CD1c-positive myeloid dendritic cell (primary cell): ENCODE data around the gene FBXL19.
"Not testable (repeated sequence)": the region's sequence is repeated elsewhere in the genome, so short reads cannot be mapped to it uniquely, and the experiment has no call there.

ENCODE experiments used
- DNase-seq: peaks from one replicate; pipeline ENCODE4 v3.0.0-alpha.2; 2016; ENCODE audit errors: extremely low spot score

Gene FBXL19, protein sequence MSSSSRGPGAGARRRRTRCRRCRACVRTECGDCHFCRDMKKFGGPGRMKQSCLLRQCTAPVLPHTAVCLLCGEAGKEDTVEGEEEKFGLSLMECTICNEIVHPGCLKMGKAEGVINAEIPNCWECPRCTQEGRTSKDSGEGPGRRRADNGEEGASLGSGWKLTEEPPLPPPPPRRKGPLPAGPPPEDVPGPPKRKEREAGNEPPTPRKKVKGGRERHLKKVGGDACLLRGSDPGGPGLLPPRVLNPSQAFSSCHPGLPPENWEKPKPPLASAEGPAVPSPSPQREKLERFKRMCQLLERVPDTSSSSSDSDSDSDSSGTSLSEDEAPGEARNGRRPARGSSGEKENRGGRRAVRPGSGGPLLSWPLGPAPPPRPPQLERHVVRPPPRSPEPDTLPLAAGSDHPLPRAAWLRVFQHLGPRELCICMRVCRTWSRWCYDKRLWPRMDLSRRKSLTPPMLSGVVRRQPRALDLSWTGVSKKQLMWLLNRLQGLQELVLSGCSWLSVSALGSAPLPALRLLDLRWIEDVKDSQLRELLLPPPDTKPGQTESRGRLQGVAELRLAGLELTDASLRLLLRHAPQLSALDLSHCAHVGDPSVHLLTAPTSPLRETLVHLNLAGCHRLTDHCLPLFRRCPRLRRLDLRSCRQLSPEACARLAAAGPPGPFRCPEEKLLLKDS

DNA sequence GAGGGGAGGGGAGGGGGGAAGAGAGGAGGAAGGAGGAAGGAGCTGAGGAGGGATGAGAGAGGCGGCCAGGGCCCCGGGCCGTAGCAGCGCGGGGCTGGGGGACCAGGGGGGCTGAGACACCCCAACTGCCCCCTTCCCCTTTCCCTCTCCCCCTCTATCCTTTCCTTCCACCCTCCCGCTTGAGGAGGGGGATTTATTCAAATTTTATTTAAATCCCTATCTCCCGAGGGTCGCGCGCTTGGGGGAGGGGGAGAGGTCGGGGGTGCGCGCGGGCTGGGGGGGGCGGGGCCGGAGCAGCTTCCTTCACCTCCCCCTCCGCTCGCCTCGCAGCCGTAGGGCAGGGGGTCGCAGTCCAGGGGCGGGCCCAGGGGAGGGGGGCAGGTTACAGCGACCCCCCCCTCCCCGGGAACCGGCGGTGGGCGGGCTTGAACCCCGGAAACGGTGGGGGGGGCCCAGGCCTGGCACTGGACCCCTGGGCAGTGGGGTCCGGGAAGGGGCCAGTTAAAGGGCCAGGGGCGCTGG lies at the start of gene FBXL19:
FBXL19 (plus strand) TSS at position 19 of the 522 bp plus-strand sequence. CDS start 2,183 bp downstream, outside the sequence.
- DNase-seq: no peak

DNA sequence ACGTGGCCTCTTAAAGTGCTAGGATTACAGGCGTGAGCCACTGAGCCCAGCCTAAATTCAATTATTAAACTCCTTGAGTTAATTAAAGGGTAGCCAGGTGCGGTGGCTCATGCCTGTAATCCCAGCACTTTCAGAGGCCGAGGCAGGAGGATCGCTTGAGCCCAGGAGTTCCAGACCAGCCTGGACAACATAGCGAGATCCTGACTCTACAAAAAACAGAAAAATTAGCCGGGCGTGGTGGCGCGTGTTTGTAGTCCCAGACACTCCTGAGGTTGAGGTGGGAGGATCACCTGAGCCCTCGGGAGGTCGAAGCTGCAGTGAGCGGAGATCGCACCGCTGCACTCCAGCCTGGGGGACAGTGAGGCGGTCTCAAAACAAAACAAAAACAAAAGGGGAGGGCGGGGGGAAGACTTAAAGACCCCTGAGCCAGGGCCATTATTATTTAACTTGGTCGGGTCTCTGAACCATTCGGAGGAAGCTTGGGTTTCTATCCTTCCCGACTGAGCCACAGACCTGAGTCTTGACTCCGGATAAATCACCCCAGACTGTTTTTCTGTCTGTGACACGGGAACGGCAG lies 49.0 kb upstream of the FBXL19 start:
- no peak for DNase-seq

DNA sequence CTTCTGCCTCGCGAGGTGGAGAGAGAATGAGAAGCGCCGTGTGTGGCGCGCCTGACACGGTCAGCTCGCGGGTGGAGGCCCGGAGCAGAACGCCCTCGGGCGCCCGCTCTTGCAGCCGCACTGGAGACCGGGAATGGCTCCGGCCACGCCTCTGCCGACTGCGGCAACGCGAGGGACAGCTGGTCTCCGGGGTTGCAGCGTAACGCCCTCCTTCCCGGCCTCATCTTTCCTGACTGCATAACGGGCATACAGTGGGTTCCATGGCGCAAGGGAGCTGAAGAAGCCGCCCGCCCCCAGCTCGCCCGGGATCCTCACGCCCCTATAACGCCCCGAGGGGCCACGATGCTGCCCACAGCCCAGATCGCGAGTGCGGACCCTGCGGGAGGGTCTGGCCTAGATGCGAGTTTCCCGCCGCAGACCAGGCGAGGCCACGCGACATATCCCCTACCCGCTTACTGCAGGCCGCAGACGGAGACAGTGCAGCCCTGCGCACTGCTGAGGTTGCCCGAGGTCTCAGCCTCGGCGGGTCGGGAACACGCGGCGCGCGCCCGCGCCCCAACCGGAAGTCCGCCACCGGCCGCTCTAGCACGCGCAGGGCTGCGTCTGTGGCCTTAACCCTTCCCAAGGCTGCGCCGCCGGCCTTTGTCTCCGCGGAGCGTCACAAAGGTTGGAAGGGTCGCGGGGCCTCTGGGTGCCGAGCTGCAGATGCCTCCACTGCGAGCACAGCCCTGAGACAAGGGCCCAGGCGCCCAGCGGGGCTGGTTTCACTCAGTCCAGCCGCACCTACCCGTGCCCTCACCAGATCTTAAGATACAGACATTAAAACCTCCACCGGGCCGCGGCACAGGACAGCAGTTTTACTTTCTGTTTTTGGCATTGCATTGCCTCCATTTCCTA lies 48.3 kb upstream of the FBXL19 start:
- peak; percentile 92 for DNase-seq

DNA sequence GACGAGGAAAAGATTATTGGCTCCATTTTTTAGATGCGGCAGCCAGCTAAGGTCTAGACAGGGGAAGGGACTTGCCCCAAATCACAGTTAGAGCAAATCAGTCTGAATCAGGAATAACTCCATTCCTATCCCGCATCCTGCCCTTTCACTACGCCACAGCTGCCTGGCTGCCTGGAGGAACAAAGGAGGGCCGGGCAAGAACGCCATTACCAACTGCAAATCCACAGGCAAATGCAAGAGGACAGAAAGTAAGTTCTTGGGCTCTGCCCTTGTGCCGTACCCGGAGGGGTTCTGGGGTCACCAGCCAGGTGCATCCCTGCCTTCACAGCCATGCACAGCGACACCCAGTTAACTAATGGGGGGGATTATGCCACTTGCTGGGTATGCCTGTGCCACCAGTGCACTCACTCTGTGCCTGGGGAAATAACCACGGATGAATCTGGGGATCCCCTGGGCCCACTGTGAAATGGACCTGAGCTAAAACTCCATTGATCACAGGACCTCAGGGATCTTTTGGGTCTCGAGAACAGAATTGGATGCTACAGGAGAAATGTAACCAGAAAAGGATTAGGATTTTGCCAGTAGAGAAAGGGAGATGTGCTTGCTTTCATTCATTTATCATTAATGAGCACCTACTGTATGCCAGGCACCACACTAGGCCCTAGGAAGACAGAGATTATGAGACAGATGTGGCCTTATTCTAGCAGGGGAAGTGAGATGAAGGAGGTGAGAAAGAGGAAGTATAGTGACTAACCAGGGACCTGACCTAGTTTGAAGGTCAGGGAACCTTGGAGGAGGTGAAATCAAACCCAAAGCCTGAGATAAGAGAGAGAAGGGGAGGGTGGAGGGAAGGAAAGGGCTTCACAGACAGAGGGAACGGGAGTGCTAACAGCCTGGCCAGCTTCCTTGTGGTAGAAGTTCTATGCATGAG lies 47.2 kb upstream of the FBXL19 start:
- DNase-seq: peak; percentile 64

DNA sequence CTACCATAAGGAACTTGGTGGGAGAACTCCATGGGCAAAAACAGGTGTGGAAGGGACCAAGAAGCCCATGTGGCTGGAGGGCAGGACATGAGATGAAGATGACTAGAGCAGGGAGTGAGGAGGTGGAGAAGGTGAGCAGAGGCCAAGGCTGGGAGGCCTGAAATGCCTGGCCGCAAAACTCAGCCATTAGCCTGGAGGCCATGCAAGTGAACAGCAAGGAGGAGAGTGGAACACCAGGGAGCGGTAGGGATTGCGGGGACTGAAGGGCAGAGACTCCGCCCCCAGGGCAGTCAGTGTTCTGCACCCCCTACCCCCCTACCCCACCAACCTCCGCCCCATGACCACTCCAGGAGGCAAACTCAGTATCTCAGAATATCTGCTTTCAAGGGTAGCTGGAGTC lies 46.5 kb upstream of the FBXL19 start:
- no peak for DNase-seq

DNA sequence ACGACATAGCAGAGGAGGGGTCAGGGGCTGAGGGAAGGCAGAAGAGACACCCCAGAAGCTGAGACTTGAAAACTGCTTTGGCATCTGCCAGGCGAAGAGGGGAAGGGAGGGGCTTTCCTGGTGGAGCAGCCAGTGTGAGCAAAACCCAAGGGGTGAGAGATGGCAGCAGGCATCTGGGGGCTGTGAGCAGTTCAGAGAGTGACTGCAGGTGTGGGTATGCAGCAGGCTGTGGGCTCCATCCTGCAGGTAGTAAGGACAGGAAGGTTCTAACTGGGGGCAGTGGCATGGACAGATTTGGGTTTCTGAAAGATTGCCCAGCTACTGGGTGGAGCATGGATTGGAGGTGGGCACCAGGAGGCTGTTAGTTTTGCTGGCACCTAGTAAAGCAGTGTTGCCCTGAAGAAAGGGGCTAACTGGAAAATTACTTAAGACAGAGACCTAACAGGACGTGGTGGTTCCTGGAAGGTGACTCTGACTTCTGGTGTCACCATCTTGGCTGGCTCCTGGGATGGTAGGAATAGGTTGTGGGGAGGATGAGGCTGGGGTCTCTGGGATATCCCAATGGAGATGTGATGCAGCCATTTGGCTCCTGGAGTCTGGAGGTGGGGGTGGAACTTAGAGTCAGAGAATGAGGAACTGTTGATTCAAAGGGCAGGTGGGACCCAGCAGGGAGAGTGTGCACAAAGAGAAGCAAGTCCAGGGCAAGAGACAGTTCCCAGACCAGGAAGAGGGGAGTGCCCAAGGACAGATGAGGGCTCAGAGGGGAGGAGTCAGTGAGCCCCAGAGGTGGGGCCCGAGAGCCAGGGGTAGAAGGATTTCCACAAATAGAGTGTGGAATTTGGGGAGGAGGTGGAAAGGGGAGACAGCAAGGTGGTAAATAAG lies 40.7 kb upstream of the FBXL19 start:
- DNase-seq: no peak

DNA sequence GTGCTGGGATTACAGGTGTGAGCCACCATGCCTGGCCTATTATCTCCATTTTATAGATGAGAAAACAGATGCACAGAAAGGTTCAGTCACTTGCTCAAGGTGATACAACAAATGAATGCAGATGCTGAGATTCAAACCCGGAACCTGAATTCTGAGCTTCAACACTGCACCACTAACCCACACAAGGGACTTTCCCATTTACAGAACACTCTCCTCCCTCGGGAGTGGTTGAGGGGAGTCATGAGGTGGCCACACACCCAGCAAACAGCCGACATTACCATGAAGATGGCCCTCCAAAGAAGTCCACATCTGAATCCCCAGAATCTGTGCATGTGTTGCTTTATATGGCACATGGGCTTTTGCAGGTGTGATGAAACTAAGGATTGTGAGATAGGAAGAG lies 38.6 kb upstream of the FBXL19 start:
- DNase-seq: no peak

DNA sequence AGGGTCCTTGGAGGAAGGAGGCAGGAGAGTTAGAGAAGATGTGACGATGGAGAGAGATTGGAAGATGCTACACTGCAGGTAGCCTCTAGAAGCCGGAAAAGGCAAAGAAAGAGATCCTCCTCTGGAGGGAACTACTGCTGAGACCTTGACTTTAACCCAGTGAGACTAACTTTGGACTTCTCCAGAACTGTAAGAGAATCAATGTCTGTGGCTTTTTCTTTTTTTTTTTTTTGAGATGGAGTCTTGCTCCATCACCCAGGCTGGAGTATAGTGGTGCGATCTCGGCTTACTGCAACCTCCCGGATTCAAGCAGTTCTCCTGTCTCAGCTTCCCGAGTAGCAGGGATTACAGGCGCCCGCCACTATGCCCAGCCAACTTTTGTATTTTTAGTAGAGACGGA lies 38.2 kb upstream of the FBXL19 start:
- DNase-seq: no peak

DNA sequence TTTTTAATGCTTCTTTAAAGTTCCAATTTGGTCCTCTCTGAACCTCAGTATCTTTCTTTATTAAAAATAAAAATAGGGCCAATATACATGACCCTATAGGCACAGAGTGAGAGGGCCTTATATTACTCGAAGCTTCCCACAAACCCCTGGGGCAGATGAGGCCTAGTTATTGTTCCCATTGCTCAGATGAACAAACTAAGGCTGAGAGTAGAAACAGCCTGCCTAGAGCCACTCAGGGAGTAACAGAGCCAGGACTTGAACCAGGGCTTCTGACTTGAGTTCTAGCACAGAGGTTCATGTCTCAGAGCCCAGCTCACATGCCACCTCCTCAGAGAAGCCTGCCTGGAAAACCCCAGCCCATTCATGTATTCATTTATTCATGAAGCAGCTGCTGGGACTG lies 37.2 kb upstream of the FBXL19 start:
- no peak for DNase-seq

DNA sequence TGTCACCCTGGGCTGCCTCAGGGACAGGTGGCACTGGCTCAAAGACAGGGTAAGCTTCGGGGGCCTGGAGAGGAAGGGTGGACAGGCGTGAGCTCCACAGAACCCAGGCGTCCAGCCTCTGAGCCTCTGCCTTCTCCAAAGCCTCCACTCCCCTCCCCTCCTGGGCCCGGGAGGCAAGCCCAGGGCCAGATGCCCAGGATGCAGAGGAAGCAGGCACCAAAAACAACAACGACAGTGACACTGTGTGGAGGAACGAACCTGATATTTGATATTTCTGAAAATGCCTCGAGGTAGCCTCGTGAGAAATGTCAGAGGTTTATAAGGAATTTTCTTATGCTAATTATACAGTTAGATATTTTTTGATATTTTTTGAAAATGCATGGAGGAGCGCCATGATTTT lies 35.4 kb upstream of the FBXL19 start:
- no peak for DNase-seq

DNA sequence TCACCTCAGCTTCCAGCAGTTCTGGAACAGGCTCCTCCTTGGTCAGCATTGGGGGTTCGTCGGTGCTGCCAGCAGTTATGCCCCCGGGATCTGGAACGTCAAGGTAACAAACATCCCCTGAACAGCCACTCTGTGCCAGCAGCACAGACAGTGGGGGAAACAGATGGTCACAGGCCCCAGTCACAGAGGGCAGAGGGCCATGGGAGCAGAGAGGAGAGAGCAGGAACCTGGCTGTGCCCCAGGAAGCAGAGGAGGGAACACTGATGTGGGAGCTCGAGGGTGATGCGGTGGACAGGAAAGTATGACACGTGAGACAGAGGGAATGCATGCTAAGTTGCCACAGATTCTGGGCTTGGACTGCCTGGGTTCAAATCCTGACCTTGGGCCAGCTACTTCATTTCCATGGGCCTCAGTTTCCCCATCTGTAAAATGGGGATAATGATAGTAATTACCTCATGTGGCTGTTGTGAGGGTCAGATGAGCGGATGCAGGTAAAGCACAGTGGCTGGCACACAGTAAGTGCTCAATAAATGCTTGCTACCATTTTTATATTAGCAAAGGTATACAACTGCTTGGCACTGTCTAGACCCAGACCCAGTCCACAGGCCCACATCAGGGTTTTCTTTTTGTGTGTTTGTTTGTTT lies 34.4 kb upstream of the FBXL19 start:
- no peak for DNase-seq

DNA sequence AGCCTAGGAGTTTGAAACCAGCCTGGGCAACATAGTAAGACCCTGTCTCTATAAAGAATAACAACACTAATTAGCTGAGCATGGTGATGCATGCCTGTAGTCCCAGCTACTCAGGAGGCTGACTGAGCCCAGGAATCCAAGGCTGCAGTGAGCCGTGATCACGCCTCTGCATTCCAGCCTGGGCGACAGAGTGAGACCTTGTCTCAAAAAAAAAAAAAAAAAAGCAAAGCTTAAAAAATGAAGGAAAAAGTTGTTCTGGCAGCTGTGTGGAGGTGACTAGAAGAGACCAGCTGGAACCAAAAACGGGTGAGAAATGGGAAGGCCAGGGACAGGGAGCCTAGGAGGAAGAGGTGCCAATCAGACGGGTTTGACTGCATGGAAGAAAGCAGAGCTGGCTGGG lies 33.7 kb upstream of the FBXL19 start:
- no peak for DNase-seq

DNA sequence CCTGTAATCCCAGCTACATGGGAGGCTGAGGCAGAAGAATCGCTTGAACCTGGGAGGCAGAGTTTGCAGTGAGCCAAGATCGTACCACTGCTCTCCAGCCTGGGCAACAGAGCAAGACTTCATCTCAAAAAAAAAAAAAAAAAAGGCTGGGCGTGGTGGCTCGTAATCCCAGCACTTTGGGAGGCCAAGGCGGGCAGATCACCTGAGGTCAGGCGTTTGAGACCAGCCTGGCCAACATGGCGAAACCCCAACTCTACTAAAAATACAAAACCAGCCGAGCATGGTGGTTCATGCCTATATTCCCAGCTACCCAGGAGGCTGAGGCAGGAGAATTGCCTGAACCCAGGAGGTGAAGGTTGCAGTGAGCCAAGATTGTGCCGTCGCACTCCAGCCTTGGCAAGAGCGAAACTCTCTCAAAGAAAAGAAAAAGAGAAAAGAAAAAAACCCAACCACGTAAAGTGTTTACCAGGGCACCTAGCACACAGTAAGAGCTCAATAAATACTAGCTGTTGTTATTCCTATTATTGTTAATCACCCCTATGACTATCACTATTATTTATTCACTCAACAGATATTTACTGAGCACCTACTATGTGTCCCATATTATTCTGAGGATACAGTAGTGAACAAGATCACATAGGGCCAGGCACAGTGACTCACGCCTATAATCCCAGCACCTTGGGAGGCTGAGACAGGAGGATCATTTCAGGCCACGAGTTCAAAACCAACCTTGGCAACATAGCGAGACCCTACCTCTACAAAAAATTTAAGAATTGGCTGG lies 32.1 kb upstream of the FBXL19 start:
- not testable (repeated sequence) for DNase-seq

DNA sequence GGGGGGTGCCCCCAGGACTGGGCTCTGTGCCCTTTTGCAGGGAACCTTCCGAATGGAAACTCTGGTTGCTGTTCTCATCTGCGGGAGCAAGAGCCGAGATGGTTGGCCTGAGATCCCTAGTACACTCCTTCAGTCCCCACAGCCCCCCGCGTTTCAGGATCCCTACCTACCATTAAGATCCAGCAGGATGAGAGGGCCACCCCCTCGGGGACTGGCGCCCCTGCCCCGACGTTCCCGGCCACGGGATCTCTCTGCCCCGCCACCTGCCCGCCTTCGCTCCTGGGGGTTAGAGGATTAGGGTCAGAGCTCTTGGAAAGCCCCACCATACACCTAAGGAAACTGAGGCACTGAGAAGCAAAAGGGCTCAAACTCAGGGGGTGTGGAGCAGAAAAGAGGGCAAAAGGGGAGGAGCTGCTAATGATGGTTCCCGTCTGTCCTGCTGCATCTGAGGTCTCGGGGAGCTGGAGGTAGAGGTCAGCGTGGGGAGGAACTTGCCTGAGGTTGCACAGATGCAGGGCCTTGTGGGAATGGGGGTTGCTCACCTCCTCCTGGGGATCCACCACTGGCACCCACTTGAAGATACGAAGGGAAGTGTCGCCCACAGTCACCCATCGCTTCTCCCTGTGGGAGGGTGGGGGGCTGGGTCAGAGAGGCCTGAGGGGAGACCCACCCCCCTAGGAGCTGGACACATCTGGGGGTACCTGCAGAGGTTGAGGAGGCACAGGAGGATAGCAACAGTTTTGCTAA lies 30.5 kb upstream of the FBXL19 start:
- DNase-seq: peak; percentile 20

DNA sequence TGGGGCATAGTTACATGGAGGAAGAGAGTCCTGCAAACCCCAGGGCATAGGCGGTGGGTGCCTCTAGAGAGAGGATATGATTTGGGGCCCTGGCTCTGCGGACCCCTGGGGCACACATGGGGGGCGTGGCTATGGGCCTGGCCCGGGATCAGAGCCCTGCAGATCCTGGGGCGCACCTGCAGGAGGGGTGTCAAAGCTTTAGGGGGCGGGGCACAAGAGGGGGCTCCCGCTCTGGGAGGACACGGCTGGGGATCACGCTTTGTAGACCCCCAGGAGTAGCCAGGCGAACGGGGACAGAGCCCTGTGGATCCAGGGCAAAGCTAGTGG lies 30.0 kb upstream of the FBXL19 start:
- DNase-seq: peak; percentile 2

DNA sequence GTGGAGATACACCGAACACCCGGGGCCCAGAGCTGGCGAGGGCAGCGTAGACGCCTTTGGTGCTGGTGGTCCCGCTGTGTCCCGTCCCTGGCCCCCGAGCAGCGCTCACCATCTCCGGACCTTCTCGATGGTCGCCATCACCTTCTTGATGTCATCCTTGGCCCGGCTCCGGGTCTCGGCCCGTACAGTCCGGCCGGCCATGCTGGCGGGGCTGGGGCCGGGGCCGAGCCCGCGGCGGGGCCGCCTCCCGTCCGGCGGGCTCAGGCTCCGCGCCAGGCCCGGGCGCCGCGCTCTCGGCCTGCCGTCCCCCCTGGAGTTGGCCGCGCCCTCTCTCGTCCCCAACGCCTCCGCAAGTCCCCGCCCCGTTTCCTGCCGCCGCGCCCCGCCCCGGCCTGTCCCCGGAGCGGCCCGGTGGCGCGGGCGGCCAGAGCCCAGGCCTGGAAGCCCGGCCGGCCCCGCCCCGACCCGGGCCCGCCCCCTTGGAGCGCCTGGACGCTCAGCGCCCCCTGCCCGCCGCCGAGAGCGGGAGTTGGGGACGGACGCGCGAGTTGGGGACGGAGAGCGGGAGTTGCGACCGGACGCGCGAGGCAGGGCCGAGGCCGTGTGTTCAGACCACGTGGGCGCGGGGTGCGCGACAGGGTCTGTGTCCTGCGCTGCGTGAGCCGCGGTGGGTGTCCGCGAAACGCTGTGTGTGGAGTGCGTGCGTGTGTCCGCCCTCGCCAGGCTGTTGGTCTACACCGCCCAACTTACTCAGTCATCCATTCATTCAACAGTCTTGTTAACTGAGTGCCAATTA lies 29.4 kb upstream of the FBXL19 start, which contains the start of gene BCL7C:
BCL7C (minus strand) TSS at position 334 of the 796 bp plus-strand sequence; CDS start at position 201, 133 bp downstream.
- DNase-seq: peak; percentile 93
